GM19372 (cell line): Measurements from ENCODE around the gene NOVA2.

Experiments used
- ATAC-seq: cut with Tn5 transposase; IDR thresholded peaks from one replicate; pipeline ENCODE4 v1.9.1; 2021; ENCODE audit warnings: mild to moderate bottlenecking, low read depth, moderate library complexity; ENCODE audit not compliant: unreplicated experiment

The NOVA2 gene

DNA sequence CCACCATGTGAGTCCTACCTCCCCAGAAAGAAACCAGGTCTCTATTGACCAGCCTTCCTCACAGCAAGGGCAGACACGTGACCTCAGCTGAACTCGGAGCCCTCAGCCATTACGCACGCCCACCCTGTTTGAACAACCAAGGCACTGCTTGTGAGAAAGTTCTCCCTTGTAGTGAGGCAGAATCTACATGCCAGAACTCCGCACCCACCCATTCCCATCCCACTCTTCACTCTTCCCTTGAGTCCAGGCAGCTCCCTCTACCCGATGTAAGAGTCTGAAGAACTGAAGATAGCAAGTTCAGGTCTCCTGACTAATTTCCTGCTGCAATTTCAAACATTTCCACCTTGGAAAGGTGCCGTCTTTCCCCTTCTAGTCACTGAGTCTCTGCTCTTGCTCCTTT lies 6.4 kb downstream of the NOVA2 start:
- no peak for ATAC-seq

DNA sequence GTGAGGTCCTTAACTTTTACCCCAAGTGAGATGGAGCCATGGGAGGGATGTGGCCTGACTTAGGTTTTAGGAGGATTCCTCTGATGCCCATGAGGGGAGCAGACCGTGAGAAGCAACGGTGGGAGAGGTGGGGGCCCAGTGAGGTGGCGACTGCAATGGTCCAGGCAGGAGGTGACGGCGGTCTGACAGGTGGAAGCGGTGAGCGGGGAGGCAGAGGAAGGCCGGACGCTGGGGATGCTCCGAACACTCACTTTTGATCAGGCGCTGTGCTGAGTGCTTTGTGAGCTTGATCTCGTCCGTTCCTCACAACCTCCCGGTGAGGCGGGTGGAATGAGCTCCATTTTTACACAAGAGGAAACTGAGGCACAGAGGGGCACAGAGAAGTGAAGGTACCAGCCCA lies 11.6 kb downstream of the NOVA2 start:
- ATAC-seq, result no peak

DNA sequence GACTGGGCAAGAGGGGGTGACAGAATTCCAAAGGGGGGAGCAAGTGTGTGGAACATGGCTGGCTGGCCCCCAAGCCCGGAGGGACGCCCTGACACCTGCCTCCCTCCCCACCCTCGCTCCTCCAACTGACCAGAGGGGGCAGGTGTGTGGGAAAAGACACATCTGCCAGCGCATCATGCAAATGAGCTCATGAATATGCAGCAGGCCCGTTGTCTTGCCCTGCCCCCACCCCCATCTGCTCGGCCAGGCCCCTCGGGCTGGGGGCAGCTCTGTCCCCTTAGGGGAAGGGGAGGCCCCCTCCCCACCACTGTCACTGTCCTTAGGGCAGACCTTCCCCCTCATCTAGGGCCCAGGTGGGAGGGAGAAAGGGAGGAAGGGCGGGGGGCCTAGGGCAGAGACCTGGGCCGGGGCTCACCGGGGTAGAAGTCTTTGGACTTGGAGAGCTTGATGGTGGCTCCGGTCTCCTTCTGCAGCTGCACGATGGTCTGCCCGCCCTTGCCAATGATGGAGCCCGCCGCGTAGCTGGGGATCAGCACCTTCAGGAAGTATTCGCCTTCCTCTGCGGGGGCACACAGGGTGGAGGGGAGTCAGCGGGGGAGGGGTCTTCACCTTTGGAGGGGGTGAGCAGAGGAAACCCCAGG lies 12.9 kb downstream of the NOVA2 start:
- ATAC-seq, result no peak

DNA sequence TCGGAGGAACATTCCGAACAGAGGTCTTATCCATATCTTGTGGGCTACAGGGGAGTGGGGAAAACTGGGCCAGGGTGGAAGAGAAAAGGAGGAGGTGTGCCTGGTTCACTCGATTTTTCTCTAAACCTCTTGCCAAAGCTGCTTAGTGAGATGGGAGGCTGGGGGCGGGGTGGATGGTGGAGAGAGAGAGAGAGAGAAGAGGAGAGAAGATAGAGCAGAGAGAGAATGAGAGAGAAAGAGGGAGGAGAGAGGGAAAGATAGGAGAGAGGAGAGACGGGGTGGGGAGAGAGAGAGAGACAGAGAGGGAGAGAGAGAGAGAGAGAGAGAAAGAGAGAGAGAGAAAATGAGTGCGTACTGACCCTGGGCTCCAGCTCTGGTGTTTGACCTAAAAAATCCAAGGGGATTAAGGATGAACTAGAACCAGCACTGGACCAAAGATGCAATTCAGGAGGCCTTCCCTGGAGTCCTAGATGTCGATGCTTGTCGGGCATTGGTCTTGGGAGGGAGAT lies 14.1 kb downstream of the NOVA2 start:
- ATAC-seq, result no peak

DNA sequence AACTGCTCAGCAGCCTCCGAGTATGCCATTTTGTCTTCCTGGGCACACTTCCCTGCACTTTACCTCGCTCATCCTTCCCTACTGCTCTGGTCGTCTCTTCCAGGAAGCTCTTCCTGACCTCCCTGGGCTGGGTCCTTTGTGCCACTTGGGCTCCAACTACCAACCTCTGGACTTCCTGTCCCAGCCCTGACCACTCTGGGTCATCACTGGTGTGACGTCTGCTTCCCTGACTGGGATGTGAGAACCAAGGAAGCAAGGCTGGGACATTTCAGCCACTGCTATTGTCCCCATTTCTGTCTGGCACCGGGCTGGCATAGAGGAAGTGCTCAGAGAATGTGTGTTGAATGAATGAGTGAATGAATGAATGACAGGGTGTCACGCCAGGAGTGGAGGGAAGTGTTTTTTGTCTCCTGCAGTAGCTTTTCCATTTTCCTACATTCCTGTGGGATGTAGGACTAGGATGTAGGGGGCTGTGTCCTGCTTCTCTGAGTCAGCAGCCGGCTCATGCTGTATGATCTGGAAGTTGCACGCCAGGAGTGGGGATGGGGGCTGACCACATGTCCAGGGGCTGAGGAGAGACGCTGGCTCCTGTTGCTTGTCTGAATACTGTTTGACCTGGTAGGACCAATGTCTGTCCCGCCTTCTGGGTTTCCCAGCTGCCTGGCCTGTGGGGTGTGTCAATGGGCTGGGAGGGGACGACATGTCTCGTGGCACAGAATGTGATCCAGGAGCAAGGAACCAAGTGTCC lies 14.7 kb downstream of the NOVA2 start:
- no peak for ATAC-seq

DNA sequence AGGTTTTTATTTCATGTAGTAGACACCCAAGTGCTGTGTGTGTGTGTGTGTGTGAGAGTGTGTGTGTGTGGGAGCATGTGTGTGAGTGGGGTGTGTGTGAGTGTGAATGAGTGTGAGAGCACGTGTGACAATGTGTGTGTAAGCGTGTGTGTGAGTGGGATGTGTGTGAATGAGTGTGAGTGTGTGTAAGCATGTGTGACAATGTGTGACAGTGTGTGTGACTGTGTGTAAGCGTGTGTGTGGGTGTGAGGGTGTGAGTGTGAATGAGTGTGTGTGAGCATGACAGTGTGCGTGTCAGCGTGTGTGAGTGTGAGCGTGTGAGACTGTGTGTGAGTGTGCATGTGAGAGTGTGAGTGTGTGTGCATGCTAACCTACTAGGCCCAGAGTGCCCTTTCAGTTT lies 15.3 kb downstream of the NOVA2 start:
- ATAC-seq, result no peak

DNA sequence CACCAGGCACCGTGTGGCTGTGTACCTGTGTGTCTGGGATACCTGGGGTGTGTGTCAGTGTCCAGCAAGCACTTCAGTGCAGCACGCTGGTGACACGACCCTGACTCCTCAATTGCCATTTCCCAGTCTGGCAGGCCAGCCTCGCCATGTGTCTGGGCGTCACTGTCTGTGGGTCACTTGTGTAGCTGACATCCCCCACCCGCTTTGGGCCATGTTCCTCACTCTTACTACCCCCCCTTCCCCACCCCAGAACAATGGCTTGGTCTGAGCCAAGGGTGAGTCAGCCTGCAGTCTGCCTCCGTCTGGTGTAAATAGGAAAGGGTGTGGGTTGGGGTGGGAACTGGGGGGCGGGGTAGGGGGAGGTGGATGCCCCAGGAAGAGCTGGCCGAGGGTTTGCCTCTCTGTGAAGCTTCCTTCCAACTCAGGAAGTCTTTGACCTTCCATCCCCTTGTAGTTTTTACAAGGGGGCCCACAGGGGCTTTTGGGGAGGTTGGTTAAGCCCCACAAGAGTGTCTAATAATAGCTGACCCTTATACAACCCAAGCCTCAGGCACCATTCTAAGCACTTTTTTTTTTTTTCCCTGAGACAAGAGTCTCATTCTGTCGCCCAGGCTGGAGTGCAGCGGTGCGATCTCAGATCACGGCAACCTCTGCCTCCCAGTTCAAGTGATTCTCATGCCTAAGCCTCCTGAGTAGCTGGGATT lies 17.6 kb downstream of the NOVA2 start:
- no peak for ATAC-seq

DNA sequence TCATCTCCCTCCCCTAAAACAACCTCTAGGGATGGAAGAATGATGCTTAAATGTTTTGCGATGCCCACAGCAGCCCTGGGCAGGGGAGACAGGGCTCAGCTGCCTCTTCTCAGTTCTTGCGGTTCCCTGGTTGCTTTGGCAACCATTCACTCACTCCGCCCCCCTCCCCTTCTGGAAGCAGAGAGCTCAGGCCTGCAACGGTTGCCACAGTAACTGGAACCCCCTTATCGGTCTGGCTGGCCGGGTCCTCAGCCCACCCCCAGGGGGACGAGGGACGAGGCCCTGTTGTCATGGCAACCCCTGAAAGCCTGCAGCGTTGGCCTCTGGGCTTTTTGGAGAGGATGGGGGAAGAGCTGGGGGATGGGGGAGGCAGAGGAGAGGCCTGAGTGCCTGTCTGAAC lies 19.5 kb downstream of the NOVA2 start:
- no peak for ATAC-seq

DNA sequence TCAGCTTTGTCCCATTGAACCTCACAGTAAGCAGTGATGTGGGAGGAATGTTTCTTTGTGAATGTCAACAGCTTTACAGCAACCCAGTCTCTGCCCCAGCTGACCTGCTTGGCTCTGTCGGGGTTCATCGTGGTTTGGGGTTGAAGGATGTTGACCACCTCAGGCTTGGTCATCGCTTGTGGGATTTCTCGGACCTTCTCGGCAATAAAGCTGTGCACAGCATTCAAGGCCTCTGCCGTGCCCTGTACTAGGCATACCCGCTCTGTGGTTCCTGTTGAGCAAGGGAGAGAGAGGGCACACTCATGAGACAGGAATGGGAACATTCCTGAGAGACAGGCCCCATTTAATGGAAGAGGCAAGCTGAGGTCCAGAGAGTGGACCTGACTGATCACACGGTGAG lies 20.0 kb downstream of the NOVA2 start:
- no peak for ATAC-seq

DNA sequence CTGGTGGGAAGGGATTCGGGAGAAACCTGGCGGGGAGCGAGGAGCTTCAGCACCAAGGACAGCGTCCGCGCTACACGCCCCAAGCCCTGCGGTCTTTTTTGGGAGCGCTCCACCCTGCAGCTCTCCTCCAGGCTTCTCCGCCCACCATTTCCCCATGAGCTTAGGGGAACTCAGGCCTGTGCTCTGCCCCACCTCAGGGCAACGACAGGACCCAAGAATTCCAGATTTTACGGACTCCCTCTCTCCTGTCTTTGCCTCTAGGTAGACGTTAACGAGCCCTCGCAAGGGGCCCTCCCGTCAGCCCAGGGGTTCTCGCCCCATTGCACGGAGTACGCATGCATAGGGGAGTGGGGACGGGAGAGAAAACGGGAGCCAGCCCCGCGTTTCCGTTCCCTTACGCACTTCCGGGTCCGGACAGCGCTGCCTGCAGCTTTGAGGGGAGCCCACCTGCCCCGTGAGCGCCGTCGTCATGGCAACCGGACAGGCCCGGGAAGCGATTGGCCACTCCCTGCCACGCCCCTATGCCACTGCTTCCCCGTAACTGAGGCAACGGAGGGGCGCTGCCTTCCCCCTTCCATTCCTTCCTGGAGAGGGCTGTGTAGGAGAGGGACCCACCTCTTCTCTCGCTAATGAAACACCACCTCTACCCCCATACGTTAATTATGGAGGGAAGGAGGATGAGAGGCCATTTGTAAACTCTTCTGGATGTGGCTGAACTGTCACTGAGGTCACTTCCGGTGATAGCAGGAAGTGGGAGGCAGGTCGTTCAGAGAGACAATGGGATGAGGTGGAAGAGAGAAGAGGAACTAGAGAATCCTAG lies 20.8 kb downstream of the NOVA2 start:
- ATAC-seq, result no peak

DNA sequence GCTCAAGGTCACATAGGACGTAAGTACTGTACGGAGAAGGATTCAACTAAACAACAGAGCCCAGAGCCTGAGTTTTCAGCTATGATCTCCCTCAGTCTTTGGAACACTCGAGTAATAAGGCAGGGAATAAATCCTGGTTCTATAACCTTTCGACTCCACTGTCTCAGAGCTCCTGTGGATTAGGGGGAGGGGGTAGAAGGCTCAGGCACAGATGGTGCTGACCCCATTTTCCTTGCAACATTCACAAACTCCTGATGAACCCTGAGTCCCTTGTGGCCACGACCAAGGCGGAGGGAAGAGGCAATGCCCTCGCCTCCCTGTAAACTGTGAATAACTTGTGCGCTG lies 21.4 kb downstream of the NOVA2 start:
- ATAC-seq, result no peak

DNA sequence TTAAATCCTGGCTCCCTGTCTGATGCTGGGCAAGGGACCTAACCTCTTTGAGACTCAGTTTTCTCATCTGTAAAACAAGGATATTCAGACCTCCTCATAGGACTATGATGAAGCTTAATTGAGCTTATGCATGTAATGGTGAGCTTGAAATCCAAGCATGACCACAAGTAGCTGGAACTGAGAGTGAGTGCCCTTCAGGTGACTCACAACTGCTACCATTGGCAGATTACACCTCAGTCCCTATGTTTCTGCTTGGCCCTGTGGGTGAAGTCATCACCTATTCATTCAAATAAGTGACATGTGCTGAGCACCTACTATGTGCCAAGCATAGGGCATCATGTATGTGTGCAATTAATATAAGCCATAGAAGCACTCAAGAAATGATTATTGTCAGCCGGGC lies 25.7 kb downstream of the NOVA2 start:
- no peak for ATAC-seq

DNA sequence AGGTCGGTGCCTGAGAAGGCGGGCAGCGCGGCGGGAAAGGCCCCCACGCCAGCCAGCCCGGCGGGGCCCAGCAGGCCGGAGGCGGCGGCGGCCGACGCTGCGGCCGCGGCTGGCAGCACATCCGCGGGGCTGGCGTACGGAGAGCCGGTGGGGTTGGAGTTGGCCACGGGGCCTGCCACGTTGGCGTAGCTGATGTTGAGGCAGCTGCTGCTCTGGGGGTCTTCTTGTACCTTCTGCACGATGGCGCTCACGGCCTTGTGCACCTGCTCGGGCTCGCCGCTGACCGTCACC lies 33.2 kb downstream of the NOVA2 start:
- no peak for ATAC-seq

DNA sequence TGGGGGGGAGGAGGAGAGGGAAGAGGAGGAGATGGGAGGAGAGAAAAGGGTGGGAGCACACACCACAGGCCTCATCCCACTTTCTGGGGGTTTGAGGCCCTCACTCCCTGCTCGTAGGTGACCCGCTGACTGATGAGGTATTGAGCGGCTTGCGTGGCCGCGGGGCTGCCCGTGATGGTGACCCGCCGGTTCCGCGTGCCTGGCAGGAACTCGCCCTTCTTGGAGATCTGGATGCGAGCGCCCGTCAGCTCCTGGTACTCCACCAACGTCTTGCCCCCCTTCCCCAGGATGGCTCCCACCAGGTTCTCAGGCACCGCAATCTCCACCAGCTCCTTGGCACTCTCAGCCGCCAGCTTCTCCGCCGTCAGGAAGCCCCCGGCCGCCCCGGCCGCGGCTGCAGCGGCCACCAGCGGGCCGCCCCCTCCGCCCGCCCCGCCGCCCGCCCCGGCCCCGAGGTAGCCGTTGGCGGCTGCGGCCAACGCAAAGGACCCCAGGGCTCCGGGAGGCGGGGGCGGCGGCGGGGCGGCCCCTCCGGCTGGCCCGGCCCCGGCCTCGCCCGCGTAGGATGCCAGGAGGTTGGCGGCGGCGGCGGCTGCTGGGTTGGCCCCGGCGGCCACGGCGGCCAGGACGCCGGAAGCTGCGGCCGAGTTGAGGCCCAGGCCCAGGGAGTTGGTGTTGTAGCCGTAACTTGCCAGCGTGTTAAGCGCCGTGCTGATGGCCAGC lies 33.7 kb downstream of the NOVA2 start:
- ATAC-seq, result no peak

DNA sequence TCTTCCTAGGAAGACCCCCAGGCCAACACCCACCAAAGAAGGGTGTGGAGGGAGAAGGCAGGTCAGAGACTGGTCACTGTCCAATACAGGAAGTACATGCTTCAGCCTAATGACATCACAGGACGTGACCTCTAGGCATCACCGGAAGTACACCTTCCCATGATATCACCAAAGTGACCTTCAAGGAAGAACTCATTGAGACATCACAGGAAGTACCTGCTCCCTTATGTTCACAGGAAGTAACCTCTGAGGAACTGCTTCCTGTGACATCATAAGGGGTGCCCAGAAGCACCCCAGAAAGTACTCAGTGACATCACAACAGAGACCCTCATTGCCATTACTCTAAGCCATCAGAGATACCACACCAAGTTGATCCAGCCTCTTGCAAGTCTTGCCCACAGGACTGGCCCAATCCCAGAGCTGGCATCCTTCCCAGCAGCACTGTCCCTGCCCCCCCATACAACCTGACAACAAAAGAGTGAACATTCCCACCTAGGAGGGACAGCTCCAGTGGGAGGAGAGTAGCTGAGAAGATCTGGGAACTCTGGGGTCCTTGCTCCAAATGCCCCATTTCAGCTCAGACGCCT lies 34.8 kb downstream of the NOVA2 start:
- ATAC-seq, result no peak

DNA sequence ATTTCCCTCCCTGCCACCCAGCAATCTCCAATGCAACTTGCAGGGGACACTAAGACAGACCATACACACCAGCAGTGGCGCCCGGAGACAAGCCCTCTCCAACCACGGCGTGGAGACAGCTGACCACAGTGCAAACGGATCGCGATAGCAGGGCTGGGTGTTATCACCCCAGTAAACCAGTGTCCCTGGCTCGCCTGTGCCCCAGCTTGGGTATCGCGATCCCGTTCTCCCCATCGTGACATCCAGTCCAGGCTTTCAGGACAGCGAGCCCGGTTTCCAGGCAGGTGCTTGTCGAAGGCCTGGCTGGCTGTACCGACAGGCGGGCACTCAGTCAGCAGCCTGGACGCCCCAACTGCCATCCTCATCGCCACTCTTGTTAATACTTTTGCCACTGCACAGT lies 38.4 kb downstream of the NOVA2 start:
- ATAC-seq, result no peak

DNA sequence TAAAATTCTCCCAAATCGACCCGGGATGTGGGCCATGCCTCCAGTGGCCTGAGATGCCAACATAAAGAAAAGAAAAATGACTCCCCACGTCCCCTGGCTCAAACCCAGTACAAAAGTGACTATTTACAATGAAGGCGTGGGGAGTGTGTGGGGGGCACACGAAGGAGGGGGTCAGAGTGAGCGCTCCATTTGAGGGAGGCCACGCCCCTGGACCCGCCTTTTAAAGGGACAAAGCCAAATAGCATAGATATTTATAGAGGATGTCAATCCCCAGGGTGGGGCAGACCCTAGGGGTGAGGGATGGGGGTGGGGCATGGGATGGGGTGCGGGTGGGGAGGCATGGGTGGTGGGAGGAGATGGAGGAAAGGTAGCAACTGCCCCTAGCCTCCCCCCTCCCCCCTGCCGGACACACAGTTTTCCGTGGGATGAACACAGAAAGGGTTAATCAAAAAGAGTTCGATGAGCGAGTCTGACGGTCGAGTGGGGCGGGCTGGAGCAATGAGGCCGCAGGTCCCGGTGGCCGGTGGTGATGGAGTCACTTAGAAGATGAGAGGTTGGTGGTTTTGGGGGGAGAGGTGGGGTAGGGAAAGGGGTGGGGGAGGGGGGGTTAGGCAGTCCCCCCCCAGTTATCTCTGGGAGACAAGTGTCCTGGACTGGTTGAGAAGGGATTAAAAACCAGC lies 39.0 kb downstream of the NOVA2 start:
- ATAC-seq, result no peak

DNA sequence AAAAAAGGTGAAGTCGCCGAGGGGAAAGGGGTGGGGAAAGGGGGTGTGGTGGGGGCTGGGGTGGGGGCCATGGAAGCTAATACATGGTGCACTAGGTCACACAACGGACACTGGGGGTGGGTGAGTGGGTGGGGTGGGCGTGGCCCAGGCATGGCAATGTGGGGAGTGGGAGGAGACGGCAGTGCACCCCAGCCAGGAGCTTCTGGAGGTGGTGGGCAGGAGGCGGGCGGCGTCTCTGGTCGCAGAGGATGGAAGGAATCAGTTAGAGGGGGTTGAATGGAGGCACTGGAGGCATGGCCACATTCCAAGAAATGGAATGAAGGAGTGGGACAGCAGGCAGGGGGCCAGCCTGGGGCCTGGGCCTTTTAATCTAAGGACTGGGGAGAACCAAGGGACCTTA lies 39.9 kb downstream of the NOVA2 start:
- ATAC-seq, result no peak

DNA sequence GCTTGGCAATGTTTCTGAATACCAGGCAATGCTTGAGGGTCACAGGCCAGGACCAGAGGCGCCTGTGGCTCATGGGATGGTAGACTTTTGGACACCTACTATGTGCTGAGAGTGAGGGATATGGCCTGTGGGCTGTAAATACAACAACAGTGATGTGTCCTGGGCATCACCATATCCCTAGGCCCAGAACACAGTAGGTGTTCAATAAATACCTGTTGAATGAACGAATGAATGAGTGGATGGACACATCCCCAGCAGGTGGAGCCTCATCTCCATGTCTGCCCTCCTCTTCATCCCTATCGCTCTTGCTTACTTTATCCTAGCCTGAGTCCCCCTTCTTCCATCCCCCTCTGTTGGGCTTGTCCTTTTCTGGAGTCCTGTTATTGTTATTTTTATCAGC lies 42.6 kb downstream of the NOVA2 start:
- ATAC-seq, result no peak

DNA sequence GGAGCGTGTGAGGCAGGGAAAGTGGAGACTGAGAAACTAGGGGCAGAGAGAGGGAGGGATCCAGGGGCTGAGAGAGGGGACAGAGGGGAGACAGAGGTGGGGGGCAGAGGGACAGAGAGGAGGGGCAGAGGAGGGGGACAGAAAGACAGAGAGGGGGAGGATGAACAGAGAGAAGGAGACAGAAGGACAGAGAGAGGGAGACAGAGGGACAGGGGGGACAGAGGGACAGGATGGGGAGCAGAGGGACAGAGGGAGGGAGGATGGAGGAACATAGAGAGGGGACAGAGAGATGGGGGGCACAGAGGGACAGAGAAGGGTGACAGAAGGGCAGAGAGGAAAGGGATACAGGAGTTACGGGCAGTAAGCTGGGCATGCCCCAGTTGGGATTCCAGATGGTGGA lies 44.4 kb downstream of the NOVA2 start:
- no peak for ATAC-seq
